ENCODE data around the gene PCDH8.
"Not testable (repeated sequence)": the region's sequence is repeated elsewhere in the genome, so short reads cannot be mapped to it uniquely, and the experiment has no call there.

The PCDH8 gene

DNA sequence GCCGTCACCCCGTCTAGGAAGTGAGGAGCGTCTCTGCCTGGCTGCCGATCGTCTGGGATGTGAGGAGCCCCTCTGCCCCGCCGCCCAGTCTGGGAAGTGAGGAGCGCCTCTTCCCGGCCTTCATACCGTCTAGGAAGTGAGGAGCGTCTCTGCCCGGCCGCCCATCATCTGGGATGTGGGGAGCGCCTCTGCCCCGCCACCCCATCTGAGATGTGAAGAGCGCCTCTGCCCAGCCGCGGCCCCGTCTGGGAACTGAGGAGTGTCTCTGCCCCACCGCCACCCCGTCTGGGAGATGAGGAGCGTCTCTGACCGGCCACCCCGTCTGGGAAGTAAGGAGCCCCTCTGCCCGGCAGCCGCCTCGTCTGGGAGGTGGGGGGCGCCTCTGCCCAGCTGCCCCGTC, 30.6 kb downstream of the PCDH8 start:
- DNase-seq (ENCODE audit: low spot score): not testable (repeated sequence)

DNA sequence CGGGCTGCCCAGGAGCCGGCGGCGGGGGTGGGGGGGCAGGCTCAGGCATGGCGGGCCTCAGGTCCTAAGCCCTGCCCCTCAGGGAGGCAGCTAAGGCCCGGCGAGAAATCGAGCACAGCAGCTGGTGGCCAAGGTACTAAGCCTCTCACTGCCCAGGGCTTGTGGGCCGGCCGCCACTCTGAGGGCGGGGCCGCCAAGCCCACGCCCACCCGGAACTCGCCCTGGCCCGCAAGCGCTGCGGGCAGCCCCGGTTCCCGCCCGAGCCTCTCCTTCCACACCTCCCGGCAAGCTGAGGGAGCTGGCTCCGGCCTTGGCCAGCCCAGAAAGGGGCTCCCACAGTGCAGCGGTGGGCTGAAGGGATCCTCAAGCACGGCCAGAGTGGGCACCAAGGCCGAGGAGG, 33.1 kb downstream of the PCDH8 start:
- no peak for DNase-seq (ENCODE audit: low spot score)

DNA sequence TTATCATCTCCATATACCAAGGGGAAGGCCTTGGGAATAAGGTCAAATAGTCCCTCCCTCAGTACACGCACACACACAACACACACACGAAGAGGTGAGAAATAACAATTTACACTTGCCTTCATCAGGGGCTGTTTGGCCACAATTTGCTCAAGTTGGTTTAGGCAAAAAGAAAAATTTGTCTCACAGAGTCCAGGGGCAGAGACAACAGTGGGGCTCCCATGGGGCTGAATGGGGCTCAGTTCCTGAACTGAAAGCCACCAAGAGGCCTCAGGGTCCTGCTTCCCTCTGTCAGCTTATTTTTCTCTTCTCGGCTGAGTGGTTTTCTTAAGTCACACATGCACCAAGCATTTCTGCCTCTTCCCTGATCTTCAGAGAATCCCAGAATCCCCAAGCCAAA, 35.5 kb downstream of the PCDH8 start:
- DNase-seq (ENCODE audit: low spot score): no peak

DNA sequence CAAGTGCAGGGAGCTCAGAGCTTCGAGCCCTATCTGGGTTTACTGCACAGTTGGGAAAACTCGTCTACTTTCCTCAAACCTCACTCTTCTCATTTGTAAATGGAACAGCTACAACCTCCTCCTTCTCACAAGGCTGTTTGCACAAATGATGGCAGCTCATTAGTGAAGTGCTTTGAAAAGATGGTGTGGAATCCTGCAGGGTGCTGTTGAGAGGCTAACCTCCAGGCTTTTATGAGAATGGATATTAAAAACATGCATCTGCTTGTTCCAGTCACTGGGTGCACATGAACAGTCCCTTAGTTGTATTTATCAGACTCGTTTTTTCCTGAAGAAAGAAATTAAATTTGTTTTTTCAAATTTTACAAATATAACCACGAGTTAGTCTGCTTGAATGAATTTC, 36.6 kb downstream of the PCDH8 start:
- DNase-seq (ENCODE audit: low spot score): no peak

DNA sequence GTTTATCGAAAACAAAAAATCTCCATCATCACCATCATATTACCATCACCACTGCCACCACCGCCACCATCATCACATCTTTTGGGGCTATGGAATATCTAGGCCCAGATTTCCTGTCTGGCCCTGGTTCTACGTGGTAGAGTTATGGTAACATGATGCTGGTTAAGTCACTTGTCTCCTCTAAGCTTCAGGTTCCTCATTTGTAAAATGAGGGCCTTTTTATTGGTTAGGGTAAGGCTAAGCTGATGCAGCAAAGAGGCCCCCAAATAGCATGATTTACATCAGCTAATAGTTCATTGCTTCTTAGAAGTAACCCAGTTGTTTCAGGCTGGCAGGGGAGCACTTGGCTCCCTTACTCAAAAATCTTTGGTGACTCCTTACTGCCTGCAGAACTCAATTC, 37.9 kb downstream of the PCDH8 start:
- DNase-seq (ENCODE audit: low spot score): no peak

DNA sequence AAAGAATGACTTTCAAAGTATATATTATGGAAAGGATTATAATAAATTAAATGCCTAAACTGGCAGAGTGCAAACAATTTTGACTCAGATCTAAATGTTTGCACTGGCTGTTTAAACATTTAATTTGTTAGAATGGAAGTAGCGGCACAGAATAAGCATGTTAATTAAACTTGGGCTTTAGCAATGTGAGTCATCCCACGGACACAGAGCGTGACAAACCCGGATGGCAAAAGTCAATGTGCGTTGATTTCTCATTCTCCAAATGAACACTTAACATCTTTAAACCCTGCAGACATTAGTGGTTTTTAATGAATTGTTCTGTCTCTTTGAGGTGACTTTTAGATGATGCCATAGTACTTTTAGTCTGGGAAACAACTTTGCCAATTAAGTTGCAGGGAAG, 38.4 kb downstream of the PCDH8 start:
- DNase-seq (ENCODE audit: low spot score): no peak

DNA sequence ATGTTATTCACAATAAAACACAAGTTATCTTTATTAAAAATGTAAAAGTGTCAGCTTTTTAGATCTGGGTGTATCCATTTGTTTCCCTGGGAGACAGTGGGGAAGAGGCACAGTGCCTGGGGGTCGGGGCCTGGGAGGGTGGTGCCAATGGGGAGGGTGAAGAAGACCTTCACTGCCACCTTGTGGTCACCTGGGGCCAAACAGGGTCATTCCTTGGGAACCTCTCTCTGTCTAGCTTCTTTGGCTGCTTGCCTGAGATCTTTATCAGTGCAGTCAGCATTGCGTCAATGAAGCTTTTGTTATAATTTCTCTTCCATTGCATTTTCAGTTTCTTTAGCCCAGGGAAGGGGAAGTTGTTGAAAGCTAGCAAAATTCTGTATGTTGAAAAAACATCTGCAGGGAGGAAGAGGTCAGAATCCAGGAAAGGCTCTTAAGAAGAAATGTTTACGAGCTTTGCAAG, 39.1 kb downstream of the PCDH8 start:
- peak; percentile 85 for DNase-seq (ENCODE audit: low spot score)

DNA sequence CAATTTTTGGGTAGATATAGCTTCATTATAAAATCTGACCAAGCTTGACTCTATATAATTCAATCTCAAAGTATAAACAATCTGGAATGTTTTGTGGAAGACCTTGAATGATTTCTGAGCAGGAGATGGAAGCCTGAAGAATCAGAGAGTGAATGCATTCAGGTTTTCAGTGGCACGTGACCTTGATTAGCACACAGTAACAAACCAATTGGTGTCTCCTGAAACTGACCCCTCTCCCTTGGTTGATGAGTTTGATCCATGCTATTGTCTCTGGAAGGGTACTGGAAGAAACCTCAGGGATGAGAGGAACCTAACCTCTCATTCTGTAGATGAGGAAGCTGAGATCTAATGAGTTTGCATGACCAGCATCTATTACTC, 39.6 kb downstream of the PCDH8 start:
- no peak for DNase-seq (ENCODE audit: low spot score)

DNA sequence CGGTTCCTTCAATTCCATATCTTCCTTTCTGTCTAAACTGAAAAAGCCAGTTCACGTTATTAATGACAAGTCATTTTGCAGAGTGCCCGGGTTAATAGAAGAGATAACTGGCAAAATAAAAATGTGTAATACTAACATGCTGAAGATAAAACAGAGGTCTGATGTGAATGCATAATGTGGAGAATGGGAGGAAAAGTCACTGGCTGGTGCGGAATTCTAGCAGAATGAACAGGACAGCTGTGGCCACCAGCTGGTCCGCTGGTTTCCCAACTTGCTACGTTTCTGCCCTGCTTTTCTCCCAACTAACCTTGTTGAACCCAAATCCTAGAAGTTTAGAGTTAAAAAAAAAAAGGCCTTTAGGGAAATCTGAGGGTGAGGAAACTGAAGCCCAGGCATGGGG, 42.4 kb downstream of the PCDH8 start:
- no peak for DNase-seq (ENCODE audit: low spot score)

DNA sequence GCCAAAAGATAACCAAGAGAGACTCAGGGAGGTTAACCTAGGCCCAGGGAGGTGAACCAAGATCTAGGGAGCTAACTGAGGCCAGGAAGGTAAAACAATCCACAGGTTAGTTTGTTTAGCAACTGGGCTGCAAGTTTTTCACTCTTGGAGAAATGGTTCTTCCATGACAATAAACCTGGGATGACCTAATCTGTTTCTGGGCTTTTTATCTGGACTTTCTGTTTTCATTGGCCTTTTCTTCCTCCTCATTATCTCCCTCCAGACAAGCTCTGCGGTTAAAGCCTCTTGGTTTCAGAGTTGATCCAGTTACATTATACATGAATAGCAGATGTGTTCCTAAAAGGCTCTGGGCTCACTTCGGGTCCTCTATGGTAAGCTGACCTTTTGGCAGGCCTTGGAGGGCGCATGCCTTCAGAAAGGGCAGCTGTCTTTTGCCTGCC, 44.2 kb downstream of the PCDH8 start:
- no peak for DNase-seq (ENCODE audit: low spot score)

DNA sequence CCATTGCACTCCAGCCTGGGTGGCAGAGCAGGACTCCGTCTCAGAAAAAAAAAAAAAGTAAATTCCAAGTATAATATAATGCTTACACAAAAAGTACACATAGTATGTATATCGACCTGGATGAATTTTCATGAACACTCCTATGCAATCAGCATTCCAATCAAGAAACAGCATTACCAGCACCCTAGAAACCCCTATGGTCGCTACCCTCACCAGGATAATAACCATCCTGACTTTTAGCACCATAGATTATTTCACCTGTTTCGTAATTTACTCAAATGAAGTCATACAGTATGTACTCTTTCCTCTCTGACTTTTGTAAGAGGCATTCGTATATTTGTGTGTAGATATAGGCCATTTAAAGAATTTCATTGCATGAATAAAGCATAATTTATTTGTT, 47.6 kb downstream of the PCDH8 start:
- no peak for DNase-seq (ENCODE audit: low spot score)

DNA sequence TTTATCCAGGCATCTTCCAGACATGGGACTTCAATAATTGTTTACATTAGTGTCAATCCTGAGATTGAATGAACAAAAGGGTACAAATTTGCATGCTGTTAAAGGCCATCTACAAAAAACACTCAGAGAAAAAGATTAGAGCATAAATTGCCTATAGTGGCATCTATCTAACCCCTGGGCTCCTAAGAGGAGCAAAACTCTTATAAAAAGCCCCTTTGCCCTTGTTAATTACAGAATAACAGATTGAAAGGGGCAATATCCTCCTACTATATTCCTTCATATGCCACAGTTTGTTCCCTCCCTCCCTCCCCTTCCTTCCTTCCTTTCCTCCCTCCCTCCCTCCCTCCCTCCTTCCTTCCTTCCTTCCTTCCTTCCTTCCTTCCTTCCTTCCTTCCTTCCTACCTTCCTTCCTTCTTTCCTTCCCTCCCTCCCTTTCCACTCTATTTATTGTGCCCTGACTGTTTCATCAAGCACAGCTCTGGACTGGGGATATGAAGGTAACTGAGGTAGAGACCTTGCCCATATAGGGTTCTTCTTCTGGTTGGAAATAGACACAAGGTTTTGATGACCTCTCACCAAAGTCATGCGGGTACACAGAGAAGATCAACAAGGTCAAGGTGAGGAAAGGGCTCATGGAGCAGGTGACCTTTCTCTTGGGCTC, 49.5 kb downstream of the PCDH8 start:
- DNase-seq (ENCODE audit: low spot score): no peak

DNA sequence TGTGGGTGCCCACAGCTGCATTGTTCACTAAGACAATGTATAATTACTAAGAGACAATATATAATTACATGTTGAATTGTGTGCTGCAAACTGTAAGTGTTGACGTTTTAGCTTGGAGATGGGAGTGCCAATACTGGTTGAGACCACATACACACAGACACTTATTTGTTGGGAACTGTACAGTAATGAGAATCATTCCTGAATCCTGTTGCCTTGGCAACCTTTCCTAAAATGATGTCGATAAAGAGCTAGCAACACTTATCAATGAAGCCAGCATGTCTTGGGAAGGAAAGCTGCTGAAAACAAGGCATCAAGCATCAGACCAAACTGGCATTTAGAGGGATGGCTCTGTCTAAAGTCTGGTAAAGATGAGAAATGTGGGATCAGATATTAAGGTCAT, 51.3 kb downstream of the PCDH8 start:
- no peak for DNase-seq (ENCODE audit: low spot score)

DNA sequence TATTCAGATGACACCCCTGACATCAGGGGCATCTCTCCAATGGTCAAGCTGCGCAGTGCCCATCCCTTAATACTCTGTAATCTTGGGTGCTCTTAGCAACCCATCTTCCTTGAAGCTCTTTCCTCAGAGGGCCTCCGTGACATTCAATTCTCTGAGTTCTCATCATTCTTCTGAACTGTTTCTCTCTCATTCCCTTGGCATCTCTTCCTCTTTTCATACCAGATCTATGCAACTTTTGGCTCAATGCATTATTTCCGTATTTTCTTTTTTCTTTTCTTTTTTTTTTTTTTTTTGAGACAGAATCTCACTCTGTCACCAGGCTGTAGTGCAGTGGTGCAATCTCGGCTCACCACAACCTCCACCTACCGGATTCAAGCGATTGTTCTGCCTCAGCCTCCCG, 53.9 kb downstream of the PCDH8 start:
- DNase-seq (ENCODE audit: low spot score): no peak

DNA sequence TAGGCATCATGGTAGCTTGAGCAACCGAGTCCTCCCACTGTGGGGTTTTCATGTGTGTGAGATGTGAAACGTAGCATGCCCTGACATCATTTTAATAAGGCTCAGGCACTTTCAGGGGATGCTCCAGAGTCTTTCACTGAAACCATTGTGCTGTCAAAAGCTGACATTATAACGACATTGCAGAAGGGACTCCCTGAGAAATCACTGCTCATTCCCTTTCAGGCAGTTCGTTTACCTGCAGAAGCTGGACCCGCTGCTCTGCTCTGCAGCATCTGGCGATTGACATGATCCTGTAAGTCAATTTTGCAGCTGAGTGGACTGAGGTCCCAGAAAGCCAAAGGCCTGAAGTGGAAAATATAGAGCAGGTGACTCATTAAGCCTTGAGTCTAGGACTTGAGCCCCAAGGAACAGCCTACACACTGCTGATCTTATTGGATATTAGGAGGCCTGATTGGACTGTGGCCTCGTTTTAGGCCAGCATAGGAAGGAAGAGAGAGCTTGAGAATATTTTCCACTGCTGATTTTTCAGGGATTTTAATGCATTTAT, 54.9 kb downstream of the PCDH8 start:
- no peak for DNase-seq (ENCODE audit: low spot score)
